SK-N-SH (cell line): Measurements from ENCODE around the gene GPC5.

Source experiments
- EP300 ChIP-seq, 2 experiments: IDR thresholded peaks; 2 replicates each; pipeline versions ENCODE4 v1.4.0 to v1.6.1; 2012; ENCODE audit warnings: borderline replicate concordance in 1 of 2, low read depth in 1 of 2, low read length in 1 of 2
- GATA2 ChIP-seq: sonication (generic); formaldehyde crosslinking; IDR thresholded peaks from 2 replicates; pipeline ENCODE4 v1.5.0; 2020; ENCODE audit warnings: mild to moderate bottlenecking, missing genetic modification reagents
- MXI1 ChIP-seq: IDR thresholded peaks from 2 replicates; pipeline ENCODE4 v1.6.1; 2012; ENCODE audit warnings: mild to moderate bottlenecking, low read depth, low read length, improper control_type of control experiment
- POLR2AphosphoS5 ChIP-seq: IDR thresholded peaks from 2 replicates; pipeline ENCODE4 v1.6.1; 2012; ENCODE audit warnings: low read depth, low read length
- RAD21 ChIP-seq: IDR thresholded peaks from 2 replicates; pipeline ENCODE4 v1.6.1; 2012; ENCODE audit warnings: mild to moderate bottlenecking, low read length
- YY1 ChIP-seq: IDR thresholded peaks from 2 replicates; pipeline ENCODE4 v1.4.0; 2012; ENCODE audit warnings: low read depth, mild to moderate bottlenecking
- TF ChIP-seq, protein P1 (sequence below): fragments of 200-600 bp; sonication (generic); IDR thresholded peaks from 2 replicates; pipeline ENCODE4 v1.6.1; 2017; ENCODE audit warnings: antibody characterized with exemption, mild to moderate bottlenecking, moderate library complexity
- TF ChIP-seq, protein P2 (sequence below): IDR thresholded peaks from 2 replicates; pipeline ENCODE4 v1.6.1; 2012; ENCODE audit warnings: mild to moderate bottlenecking, low read depth, low read length, moderate library complexity

DNA sequence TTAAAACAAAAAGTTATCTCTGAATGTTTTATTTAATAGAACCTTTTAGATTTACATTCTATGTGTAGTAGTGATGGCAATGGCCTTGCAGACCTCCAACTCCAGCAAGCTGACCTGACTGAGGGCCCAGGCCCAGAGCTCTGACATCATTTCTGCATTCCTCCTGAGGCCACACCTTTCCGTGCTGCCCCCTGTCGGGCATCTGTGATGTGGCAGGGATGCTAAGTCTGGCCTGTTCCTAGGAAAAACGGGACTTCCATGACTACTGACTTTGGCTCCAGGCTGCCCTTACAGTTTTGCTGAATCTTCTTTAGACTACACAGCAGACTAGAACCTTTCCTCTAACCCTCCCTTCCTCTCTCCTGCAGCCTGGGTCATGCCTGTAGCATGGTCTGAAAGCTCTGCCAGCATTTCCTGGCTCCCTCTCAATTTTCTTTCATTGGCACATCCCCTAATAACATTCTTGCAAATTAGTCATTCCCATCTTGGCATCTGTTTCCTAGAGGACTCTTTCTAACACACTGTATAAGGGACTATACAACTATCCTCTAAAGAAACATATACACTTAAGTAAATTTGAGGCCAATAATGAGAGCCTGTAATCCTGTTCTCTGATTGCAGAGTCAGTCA is 249.1 kb downstream of the GPC5 start:
- TF ChIP-seq YY1 (no peak), RAD21 (peak; percentile 40), EP300 (IDR thresholded peaks at IDR 0.05; ENCODE audit: borderline replicate concordance in 1 of 2, low read depth in 1 of 2, low read length in 1 of 2) (no peak), GATA2 (CRISPR knock-in tag) (no peak), POLR2AphosphoS5 (no peak), MXI1 (no peak)
- TF ChIP-seq, protein P1, sequence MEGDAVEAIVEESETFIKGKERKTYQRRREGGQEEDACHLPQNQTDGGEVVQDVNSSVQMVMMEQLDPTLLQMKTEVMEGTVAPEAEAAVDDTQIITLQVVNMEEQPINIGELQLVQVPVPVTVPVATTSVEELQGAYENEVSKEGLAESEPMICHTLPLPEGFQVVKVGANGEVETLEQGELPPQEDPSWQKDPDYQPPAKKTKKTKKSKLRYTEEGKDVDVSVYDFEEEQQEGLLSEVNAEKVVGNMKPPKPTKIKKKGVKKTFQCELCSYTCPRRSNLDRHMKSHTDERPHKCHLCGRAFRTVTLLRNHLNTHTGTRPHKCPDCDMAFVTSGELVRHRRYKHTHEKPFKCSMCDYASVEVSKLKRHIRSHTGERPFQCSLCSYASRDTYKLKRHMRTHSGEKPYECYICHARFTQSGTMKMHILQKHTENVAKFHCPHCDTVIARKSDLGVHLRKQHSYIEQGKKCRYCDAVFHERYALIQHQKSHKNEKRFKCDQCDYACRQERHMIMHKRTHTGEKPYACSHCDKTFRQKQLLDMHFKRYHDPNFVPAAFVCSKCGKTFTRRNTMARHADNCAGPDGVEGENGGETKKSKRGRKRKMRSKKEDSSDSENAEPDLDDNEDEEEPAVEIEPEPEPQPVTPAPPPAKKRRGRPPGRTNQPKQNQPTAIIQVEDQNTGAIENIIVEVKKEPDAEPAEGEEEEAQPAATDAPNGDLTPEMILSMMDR, result peak; percentile 69
- TF ChIP-seq, protein P2, sequence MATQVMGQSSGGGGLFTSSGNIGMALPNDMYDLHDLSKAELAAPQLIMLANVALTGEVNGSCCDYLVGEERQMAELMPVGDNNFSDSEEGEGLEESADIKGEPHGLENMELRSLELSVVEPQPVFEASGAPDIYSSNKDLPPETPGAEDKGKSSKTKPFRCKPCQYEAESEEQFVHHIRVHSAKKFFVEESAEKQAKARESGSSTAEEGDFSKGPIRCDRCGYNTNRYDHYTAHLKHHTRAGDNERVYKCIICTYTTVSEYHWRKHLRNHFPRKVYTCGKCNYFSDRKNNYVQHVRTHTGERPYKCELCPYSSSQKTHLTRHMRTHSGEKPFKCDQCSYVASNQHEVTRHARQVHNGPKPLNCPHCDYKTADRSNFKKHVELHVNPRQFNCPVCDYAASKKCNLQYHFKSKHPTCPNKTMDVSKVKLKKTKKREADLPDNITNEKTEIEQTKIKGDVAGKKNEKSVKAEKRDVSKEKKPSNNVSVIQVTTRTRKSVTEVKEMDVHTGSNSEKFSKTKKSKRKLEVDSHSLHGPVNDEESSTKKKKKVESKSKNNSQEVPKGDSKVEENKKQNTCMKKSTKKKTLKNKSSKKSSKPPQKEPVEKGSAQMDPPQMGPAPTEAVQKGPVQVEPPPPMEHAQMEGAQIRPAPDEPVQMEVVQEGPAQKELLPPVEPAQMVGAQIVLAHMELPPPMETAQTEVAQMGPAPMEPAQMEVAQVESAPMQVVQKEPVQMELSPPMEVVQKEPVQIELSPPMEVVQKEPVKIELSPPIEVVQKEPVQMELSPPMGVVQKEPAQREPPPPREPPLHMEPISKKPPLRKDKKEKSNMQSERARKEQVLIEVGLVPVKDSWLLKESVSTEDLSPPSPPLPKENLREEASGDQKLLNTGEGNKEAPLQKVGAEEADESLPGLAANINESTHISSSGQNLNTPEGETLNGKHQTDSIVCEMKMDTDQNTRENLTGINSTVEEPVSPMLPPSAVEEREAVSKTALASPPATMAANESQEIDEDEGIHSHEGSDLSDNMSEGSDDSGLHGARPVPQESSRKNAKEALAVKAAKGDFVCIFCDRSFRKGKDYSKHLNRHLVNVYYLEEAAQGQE, result no peak
